NCI-H1436 (cell line): Measurements from ENCODE around the gene SSH3.

Experiments
- DNase-seq: peaks from one replicate; lab custom pipeline; 2025; lab: John Stamatoyannopoulos, UW

Gene SSH3

DNA sequence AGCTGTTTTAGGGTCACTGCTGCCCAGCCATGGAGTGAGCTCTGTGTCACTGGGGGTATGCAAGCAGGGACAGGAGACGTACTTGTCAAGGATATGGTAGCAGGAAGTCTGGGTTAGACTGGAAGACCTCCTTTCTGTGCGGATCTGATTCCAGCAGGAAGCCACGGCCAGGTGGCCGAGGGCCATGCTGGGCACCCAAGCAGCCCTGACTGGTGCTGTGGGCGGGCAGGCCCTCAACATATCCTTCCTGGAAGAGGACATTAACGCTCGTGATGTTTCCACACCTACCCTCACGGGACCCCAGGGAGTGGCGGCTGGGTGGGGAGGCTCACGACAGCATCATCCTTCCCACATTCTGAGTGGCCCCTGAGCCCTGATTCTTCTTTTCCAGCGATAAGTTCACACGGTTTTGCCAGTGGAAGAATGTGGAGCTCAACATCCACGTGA, 23.0 kb upstream of the SSH3 start:
- DNase-seq = no peak

GRCh38 chr11:67280788-67281551, 22.4 kb upstream of the SSH3 start:
- DNase-seq = no peak

- DNase-seq = no peak
Observed at GRCh38 chr11:67281552-67282150, 21.7 kb upstream of the SSH3 start.

GRCh38 chr11:67282155-67282875, 21.0 kb upstream of the SSH3 start:
- no peak for DNase-seq

DNA sequence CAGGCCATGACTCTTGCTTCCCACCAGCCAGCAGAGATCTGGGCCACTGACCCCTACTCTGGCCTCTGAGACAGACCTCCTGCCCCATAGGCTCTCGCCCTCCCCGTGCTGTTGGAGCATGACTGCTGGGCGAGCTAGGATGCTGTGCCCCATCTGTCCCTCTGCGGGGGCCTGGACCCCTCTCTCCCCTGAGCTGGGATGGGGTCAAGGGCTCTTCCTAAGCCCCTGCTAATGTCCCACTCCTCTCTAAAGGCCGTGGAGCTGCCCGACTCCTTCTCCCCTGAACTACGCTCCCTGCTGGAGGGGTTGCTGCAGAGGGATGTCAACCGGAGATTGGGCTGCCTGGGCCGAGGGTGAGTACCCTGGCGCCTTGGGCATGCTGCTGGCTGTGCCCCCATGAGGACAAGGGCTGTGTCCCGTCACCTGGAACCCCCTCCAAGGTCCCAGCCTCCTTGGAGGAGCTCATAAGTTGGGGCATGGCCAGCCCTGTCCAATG, 20.4 kb upstream of the SSH3 start:
- DNase-seq = no peak

- no peak for DNase-seq
Observed at GRCh38 chr11:67283481-67283963, 19.8 kb upstream of the SSH3 start.

GRCh38 chr11:67284811-67285540, 18.4 kb upstream of the SSH3 start:
- no peak for DNase-seq

- no peak for DNase-seq
Observed at GRCh38 chr11:67285541-67286498, 17.5 kb upstream of the SSH3 start.

- no peak for DNase-seq
Observed at GRCh38 chr11:67286621-67287333, 16.6 kb upstream of the SSH3 start.

DNA sequence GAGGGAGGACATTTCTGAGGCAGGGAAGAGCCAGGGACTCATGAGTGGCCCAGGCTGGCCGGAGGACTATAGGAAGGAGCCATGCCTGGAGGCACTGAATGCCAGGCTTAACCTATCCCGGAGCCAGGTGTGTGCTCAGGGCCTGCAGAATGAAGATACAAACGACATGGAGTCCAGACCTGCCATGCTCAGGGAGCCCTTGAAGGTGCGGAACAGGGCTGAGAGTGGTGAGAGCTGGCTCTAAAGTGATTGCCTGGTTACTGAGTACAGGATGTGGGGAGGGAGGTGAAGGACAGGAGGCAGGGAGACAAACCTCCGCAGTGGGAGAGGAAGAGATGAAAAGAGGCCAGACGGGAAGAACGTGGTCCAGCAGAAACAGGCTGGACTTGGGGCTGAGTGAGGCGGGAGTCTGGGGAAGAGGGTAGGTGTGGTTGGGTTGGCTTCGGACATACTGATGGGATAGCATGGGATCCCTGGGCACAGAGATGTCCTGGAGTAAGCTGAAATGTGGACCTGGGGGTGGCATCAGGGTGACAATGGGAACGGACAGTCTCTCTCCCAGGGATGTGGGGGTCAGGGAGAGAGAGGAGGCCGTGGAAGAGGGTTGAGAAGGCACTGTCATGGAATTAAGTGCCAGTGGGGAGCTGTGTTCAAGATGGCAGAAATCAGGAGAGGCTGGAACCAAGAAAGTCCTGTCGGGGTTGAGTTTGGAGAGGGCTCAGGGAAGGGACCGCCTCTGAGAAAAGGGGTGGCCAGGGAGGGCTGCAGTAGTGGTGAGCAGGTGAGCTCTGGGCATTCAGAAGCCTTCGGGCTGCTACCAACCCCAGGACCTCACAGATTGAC, 15.8 kb upstream of the SSH3 start:
- no peak for DNase-seq

DNA sequence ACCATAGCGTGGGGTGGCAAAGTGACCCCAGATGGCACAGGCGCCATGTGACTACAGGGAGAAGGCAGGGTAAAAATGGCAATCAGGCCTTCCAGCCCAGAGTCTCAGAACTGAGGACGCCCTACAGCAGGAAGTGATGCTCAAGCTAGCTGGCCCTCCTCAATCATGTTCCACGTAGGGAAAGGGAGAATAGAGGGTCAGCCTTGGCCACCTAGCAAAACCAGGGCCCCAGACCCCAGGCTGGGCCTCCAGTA, 15.2 kb upstream of the SSH3 start:
- DNase-seq = no peak

GRCh38 chr11:67288452-67289225, 14.7 kb upstream of the SSH3 start:
- peak; percentile 93 for DNase-seq

GRCh38 chr11:67289226-67289650, 14.1 kb upstream of the SSH3 start, which contains the start of gene ANKRD13D:
Gene ANKRD13D (plus strand): TSS chr11:67289303. CDS start chr11:67289461, 158 bp downstream.
- no peak for DNase-seq

GRCh38 chr11:67289651-67290479, 13.5 kb upstream of the SSH3 start:
- DNase-seq = no peak

GRCh38 chr11:67290801-67291200, 12.5 kb upstream of the SSH3 start:
- no peak for DNase-seq

DNA sequence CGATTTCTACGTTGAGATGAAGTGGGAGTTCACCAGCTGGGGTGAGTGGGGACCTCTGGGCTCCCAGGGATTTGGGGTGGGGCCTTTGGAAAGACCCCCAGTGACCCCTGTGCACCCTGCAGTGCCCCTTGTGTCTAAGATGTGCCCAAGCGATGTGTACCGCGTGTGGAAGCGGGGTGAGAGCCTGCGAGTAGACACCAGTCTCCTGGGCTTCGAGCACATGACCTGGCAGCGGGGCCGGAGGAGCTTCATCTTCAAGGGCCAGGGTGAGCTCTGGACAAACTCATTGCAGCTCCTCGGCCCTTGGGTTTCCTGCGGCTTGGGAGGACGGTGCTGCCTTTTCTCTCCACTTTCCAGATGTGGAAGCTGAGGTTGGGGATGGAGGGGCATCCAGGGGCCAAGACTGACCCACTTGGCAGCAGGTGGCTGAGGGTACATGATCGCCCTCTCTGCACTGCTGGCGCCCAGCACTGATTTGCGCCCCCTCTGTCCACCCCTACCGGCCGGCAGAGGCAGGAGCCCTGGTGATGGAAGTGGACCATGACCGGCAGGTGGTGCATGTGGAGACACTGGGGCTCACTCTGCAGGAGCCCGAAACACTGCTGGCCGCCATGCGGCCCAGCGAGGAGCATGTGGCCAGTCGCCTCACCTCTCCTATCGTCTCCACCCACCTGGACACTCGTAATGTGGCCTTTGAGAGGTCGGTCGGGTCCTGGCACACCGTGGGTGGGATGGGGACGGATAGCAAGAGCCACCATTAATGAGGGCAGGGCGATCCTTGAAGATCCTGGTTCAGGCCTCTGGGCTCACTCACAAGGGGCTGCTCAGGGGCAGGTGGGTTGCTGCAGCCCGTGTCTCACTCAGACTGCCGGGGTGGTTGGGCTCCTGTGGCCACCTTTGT, 11.6 kb upstream of the SSH3 start:
- no peak for DNase-seq

GRCh38 chr11:67292671-67293070, 10.7 kb upstream of the SSH3 start:
- DNase-seq = no peak
